HepG2 (cell line): Measurements from ENCODE around the gene NME2. TPM values are rescaled to one million over a fixed set of nuclear protein-coding genes. Genes with fewer than 3 reads are reported as not detected.

Experiments used
- AGO2 ChIP-seq: fragments of 200-400 bp; formaldehyde crosslinking; optimal IDR thresholded peaks from 2 replicates; pipeline ENCODE3; 2017; ENCODE audit warnings: mild to moderate bottlenecking, low read depth, low read length, moderate library complexity
- ELF1 ChIP-seq: sonication (generic); formaldehyde crosslinking; IDR thresholded peaks from 2 replicates; pipeline ENCODE4 v1.4.0; 2020; ENCODE audit warnings: missing genetic modification reagents
- HOXA9 ChIP-seq: sonication (generic); formaldehyde crosslinking; IDR thresholded peaks from 2 replicates; pipeline ENCODE4 v1.8.1; 2022; ENCODE audit warnings: missing genetic modification reagents, mild to moderate bottlenecking, moderate library complexity, borderline replicate concordance
- MEF2D ChIP-seq: sonication (generic); formaldehyde crosslinking; IDR thresholded peaks from 2 replicates; pipeline ENCODE4 v1.5.1; 2020; ENCODE audit warnings: mild to moderate bottlenecking, missing genetic modification reagents
- NCOR1 ChIP-seq: fragments of 200-600 bp; sonication (generic); IDR thresholded peaks from 2 replicates; pipeline ENCODE4 v1.7.0; 2017; ENCODE audit warnings: antibody characterized with exemption, low read length, borderline replicate concordance
- PCBP1 ChIP-seq: fragments of 200-400 bp; formaldehyde crosslinking; IDR thresholded peaks from 2 replicates; pipeline ENCODE4 v1.6.1; 2017; ENCODE audit warnings: mild to moderate bottlenecking, low read depth, low read length, borderline replicate concordance
- POLR2G ChIP-seq: fragments of 200-400 bp; formaldehyde crosslinking; IDR thresholded peaks from 2 replicates; pipeline ENCODE4 v1.6.1; 2018; ENCODE audit warnings: mild to moderate bottlenecking, low read depth, low read length, moderate library complexity
- PPARG ChIP-seq: conservative IDR thresholded peaks from 2 replicates; pipeline ENCODE4 v1.6.1; 2016; ENCODE audit warnings: missing biosample characterization, missing genetic modification reagents
- SMAD1 ChIP-seq: sonication (generic); formaldehyde crosslinking; IDR thresholded peaks from 2 replicates; pipeline ENCODE4 v1.4.0; 2020; ENCODE audit warnings: missing genetic modification reagents, low read depth, mild to moderate bottlenecking, borderline replicate concordance
- SP5 ChIP-seq: IDR thresholded peaks from 2 replicates; pipeline ENCODE4 v1.6.1; 2016; ENCODE audit warnings: low read depth, borderline replicate concordance
- SRSF4 ChIP-seq: fragments of 200-400 bp; formaldehyde crosslinking; IDR thresholded peaks from one replicate; pipeline ENCODE4 v1.6.1; 2018; ENCODE audit warnings: mild to moderate bottlenecking, low read depth, low read length, moderate library complexity; ENCODE audit not compliant: poor library complexity, severe bottlenecking
- ZBTB1 ChIP-seq: sonication (generic); formaldehyde crosslinking; IDR thresholded peaks from 2 replicates; pipeline ENCODE4 v1.4.0; 2020; ENCODE audit warnings: missing genetic modification reagents, borderline replicate concordance
- ZNF367 ChIP-seq: sonication (generic); formaldehyde crosslinking; IDR thresholded peaks from 2 replicates; pipeline ENCODE4 v1.4.0; 2020; ENCODE audit warnings: missing genetic modification reagents, borderline replicate concordance
- ZNF431 ChIP-seq: sonication (generic); formaldehyde crosslinking; IDR thresholded peaks from 2 replicates; pipeline ENCODE4 v1.9.0; 2022; ENCODE audit warnings: missing genetic modification reagents, low read depth, mild to moderate bottlenecking, borderline replicate concordance
- ZNF543 ChIP-seq: sonication (generic); formaldehyde crosslinking; IDR thresholded peaks from 2 replicates; pipeline ENCODE4 v1.4.0; 2020; ENCODE audit warnings: mild to moderate bottlenecking, missing genetic modification reagents
- ZNF556 ChIP-seq: sonication (generic); formaldehyde crosslinking; IDR thresholded peaks from 2 replicates; pipeline ENCODE4 v1.4.0; 2020; ENCODE audit warnings: mild to moderate bottlenecking, missing genetic modification reagents, borderline replicate concordance
- ZNF839 ChIP-seq: sonication (generic); formaldehyde crosslinking; IDR thresholded peaks from 2 replicates; pipeline ENCODE4 v1.4.0; 2020; ENCODE audit warnings: missing genetic modification reagents, mild to moderate bottlenecking, borderline replicate concordance
- polyA plus RNA-seq, 8 experiments: library from polyadenylated mRNA; depleted of rRNA in 3 of 8; stranded (reverse) in 7 of 8; unstranded in 1 of 8; fragments of >200 nt; fragmentation: Illumina TruSeq in 4 of 8; extraction: Trizol in 4 of 8; gene quantifications; 2 replicates each; pipeline versions ENCODE4 v1.2.1 to v1.2.3, GENCODE V29; 2011 to 2016; ENCODE audit warnings: low read depth in 4 of 8, missing spikeins in 1 of 8, mixed read lengths in 1 of 8; ENCODE audit not compliant: insufficient read depth in 1 of 8
- total RNA-seq, 5 experiments: library from RNA; depleted of rRNA; stranded (reverse); fragments of >200 nt; fragmentation: Illumina TruSeq; extraction: Trizol; gene quantifications; 2 replicates each; pipeline ENCODE4 v1.2.3, GENCODE V29; 2016; ENCODE audit warnings: low read depth in 1 of 5
- TF ChIP-seq, protein P1 (sequence below): sonication (generic); formaldehyde crosslinking; IDR thresholded peaks from 2 replicates; pipeline ENCODE4 v1.4.0; 2020; ENCODE audit warnings: missing genetic modification reagents, low read depth, mild to moderate bottlenecking, borderline replicate concordance
- TF ChIP-seq, protein P2 (sequence below): sonication (generic); formaldehyde crosslinking; IDR thresholded peaks from 2 replicates; pipeline ENCODE4 v1.8.0; 2022; ENCODE audit warnings: missing genetic modification reagents, mild to moderate bottlenecking, moderate library complexity, borderline replicate concordance
- TF ChIP-seq, protein P3 (sequence below): sonication (generic); formaldehyde crosslinking; conservative IDR thresholded peaks from 2 replicates; pipeline ENCODE4 v1.4.0; 2020; ENCODE audit warnings: missing genetic modification reagents
- TF ChIP-seq, protein P4 (sequence below): sonication (generic); formaldehyde crosslinking; IDR thresholded peaks from 2 replicates; pipeline ENCODE4 v1.9.0; 2022; ENCODE audit warnings: low read depth, missing genetic modification reagents
- TF ChIP-seq, protein P5 (sequence below): IDR thresholded peaks from 2 replicates; pipeline ENCODE4 v1.6.1; 2016; ENCODE audit warnings: control low read depth

NME2 gene
- total and polyA plus RNA-seq, 2 of the 13 experiments (the other 11 are each of a cell fraction or from before 2014, with no cell fraction given): 790 to 1,213 TPM

DNA sequence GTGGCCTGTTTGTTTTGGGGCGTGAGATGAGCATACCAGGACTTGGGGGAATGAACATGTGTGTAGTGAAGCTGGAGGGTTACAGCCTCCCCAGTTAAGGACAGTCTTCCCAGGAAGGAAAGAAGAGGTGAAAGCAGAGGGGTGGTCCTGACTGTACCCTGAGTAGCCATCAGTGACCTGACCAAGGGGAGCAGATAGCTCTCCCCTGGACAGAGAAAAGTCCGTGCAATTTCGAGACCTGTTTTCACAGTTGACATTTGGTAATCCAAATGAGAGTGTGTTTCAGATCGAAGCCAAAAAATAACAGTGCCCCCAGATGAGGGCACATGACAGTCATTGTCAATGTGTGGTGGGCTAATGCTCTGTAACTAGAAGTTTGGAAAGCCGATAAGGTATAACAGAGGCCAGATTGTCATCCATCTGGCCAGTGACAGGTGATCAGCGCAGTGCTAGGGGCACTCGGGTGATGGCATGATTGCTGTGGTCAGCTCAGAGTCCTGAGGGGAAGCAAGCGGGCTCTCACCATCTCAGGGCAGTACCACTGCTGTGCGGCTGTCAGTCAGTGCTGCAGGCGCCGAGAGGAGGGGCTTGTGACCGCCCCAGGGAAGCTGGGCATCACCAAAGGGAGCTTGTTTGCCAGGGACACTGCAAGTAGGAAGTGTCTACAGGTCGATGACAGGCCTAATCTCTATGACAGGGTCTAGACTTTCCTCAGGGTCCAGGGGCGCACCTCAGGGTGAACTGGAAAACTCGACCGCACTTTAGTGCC, 1.1 kb upstream of the NME2 start (continued):
- no peak for TF ChIP-seq SRSF4
- TF ChIP-seq AGO2: peak; percentile 91
- TF ChIP-seq, protein P1, sequence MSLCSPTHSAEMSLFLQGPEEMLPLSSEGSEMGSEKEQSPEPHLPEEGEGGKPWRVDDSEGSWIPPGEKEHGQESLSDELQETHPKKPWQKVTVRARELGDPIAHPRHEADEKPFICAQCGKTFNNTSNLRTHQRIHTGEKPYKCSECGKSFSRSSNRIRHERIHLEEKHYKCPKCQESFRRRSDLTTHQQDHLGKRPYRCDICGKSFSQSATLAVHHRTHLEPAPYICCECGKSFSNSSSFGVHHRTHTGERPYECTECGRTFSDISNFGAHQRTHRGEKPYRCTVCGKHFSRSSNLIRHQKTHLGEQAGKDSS (CRISPR knock-in tag): no peak
- TF ChIP-seq, protein P2, sequence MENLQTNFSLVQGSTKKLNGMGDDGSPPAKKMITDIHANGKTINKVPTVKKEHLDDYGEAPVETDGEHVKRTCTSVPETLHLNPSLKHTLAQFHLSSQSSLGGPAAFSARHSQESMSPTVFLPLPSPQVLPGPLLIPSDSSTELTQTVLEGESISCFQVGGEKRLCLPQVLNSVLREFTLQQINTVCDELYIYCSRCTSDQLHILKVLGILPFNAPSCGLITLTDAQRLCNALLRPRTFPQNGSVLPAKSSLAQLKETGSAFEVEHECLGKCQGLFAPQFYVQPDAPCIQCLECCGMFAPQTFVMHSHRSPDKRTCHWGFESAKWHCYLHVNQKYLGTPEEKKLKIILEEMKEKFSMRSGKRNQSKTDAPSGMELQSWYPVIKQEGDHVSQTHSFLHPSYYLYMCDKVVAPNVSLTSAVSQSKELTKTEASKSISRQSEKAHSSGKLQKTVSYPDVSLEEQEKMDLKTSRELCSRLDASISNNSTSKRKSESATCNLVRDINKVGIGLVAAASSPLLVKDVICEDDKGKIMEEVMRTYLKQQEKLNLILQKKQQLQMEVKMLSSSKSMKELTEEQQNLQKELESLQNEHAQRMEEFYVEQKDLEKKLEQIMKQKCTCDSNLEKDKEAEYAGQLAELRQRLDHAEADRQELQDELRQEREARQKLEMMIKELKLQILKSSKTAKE: no peak
- no peak for TF ChIP-seq ZBTB1 (CRISPR knock-in tag)
- TF ChIP-seq, protein P3, sequence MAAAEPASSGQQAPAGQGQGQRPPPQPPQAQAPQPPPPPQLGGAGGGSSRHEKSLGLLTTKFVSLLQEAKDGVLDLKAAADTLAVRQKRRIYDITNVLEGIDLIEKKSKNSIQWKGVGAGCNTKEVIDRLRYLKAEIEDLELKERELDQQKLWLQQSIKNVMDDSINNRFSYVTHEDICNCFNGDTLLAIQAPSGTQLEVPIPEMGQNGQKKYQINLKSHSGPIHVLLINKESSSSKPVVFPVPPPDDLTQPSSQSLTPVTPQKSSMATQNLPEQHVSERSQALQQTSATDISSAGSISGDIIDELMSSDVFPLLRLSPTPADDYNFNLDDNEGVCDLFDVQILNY (CRISPR knock-in tag): no peak
- TF ChIP-seq PCBP1: no peak
- TF ChIP-seq, protein P4, sequence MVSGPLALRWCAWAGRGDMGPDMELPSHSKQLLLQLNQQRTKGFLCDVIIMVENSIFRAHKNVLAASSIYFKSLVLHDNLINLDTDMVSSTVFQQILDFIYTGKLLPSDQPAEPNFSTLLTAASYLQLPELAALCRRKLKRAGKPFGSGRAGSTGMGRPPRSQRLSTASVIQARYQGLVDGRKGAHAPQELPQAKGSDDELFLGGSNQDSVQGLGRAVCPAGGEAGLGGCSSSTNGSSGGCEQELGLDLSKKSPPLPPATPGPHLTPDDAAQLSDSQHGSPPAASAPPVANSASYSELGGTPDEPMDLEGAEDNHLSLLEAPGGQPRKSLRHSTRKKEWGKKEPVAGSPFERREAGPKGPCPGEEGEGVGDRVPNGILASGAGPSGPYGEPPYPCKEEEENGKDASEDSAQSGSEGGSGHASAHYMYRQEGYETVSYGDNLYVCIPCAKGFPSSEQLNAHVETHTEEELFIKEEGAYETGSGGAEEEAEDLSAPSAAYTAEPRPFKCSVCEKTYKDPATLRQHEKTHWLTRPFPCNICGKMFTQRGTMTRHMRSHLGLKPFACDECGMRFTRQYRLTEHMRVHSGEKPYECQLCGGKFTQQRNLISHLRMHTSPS (CRISPR knock-in tag): no peak
- TF ChIP-seq POLR2G: 0 out of 2 replicates have a peak, but pooled peaks have one; percentile 13
- TF ChIP-seq ZNF556 (CRISPR knock-in tag): peak; percentile 10; the same call in 1 of the 2 replicates
- 0 out of 2 replicates have a peak, but pooled peaks have one; percentile 18 for TF ChIP-seq ZNF543 (CRISPR knock-in tag)
- TF ChIP-seq ZNF367: no peak
- TF ChIP-seq SMAD1 (CRISPR knock-in tag): no peak
- TF ChIP-seq, protein P5, sequence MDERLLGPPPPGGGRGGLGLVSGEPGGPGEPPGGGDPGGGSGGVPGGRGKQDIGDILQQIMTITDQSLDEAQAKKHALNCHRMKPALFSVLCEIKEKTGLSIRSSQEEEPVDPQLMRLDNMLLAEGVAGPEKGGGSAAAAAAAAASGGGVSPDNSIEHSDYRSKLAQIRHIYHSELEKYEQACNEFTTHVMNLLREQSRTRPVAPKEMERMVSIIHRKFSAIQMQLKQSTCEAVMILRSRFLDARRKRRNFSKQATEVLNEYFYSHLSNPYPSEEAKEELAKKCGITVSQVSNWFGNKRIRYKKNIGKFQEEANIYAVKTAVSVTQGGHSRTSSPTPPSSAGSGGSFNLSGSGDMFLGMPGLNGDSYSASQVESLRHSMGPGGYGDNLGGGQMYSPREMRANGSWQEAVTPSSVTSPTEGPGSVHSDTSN (CRISPR knock-in tag): 0 out of 2 replicates have a peak, but pooled peaks have one; percentile 52
- no peak for TF ChIP-seq ELF1 (CRISPR knock-in tag)
- TF ChIP-seq ZNF839 (CRISPR knock-in tag): no peak
- no peak for TF ChIP-seq PPARG (CRISPR knock-in tag)
- 0 out of 2 replicates have a peak, but pooled peaks have one; percentile 3 for TF ChIP-seq NCOR1
- 0 out of 2 replicates have a peak, but pooled peaks have one; percentile 42 for TF ChIP-seq ZNF431 (CRISPR knock-in tag)
- no peak for TF ChIP-seq SP5 (CRISPR knock-in tag)
- no peak for TF ChIP-seq MEF2D (CRISPR knock-in tag)
- TF ChIP-seq HOXA9 (CRISPR knock-in tag): 0 out of 2 replicates have a peak, but pooled peaks have one; percentile 19
